CD4-positive, alpha-beta T cell (primary cell): Measurements from ENCODE around the gene MLLT1. TPM values are rescaled to one million over a fixed set of nuclear protein-coding genes. Genes with fewer than 3 reads are reported as not detected.
A peak's percentile ranks its signal among the peaks of the same experiment; 100 is the strongest.

Experiments used
- ATAC-seq: fragments of 200-7000 bp; cut with Tn5 transposase; one replicate; pipeline ENCODE4 v1.10.0; 2022; ENCODE audit warnings: mild to moderate bottlenecking; ENCODE audit not compliant: poor library complexity
- CTCF ChIA-PET: fragments of 350-600 bp; sonication (Branson Sonifier 250); formaldehyde crosslinking; loops from one replicate; lab custom pipeline; 2021; ENCODE audit warnings: antibody characterized with exemption, inconsistent platforms; lab: Charles Lee
- POLR2A ChIA-PET: fragments of 350-600 bp; sonication (Branson Sonifier 250); formaldehyde crosslinking; loops from one replicate; lab custom pipeline; 2021; ENCODE audit warnings: antibody characterized with exemption, inconsistent platforms; lab: Charles Lee
- DNase-seq, 14 experiments: peaks; one replicate each; pipeline ENCODE4 v3.0.0-alpha.2; 2013 to 2020; ENCODE audit warnings: mixed read lengths in 2 of 14
- H3K27ac ChIP-seq, 2 donors: one replicate each; pipeline versions ENCODE4 v1.5.1 to v1.7.0; 2013; ENCODE audit warnings: low read length in 2 of 2, low read depth in 1 of 2, mild to moderate bottlenecking in 1 of 2
- H3K27me3 ChIP-seq, 2 experiments: 1 replicate in 1 of 2; 2 replicates in 1 of 2; pipeline versions ENCODE4 v1.6.1 to v1.7.0; 2013; ENCODE audit warnings: low read length in 2 of 2, control low read depth in 1 of 2, mild to moderate bottlenecking in 1 of 2, moderate library complexity in 1 of 2; ENCODE audit not compliant: insufficient read depth in 2 of 2, control insufficient read depth in 1 of 2
- H3K36me3 ChIP-seq: one replicate; pipeline ENCODE4 v1.6.1; 2013; ENCODE audit warnings: low read length, control low read depth; ENCODE audit not compliant: insufficient read depth
- H3K4me1 ChIP-seq: one replicate; pipeline ENCODE4 v1.6.1; 2013; ENCODE audit warnings: low read length, control low read depth; ENCODE audit not compliant: insufficient read depth
- H3K4me3 ChIP-seq: one replicate; pipeline ENCODE4 v1.5.1; 2013; ENCODE audit warnings: mild to moderate bottlenecking, low read length, moderate library complexity
- H3K9me3 ChIP-seq, 2 experiments: 1 replicate in 1 of 2; 2 replicates in 1 of 2; pipeline versions ENCODE4 v1.6.1 to v1.7.0; 2013; ENCODE audit warnings: low read length in 2 of 2, mild to moderate bottlenecking in 2 of 2, control low read depth in 1 of 2, moderate library complexity in 1 of 2; ENCODE audit not compliant: control insufficient read depth in 1 of 2, insufficient read depth in 1 of 2
- H3K27ac Mint-ChIP-seq: one replicate; pipeline ENCODE4 v1.8.0; 2020; ENCODE audit warnings: mixed read lengths
- H3K27me3 Mint-ChIP-seq: one replicate; pipeline ENCODE4 v1.8.0; 2021; ENCODE audit warnings: mixed read lengths
- H3K36me3 Mint-ChIP-seq: one replicate; pipeline ENCODE4 v1.8.0; 2021; ENCODE audit warnings: low read depth, mixed read lengths
- H3K4me1 Mint-ChIP-seq: one replicate; pipeline ENCODE4 v1.8.0; 2021; ENCODE audit warnings: low read depth, mixed read lengths
- H3K4me3 Mint-ChIP-seq: one replicate; pipeline ENCODE4 v1.8.0; 2020; ENCODE audit warnings: mild to moderate bottlenecking, mixed read lengths
- H3K9me3 Mint-ChIP-seq: one replicate; pipeline ENCODE4 v1.8.0; 2020; ENCODE audit warnings: mixed read lengths
- CTCF ChIP-seq: fragments of 200-600 bp; IDR thresholded peaks from one replicate; pipeline ENCODE4 v1.8.0; 2022; ENCODE audit warnings: antibody characterized with exemption, mild to moderate bottlenecking
- intact Hi-C, 2 experiments: fragments of 100-400 bp; cut with DNase I in 1 of 2; cut with micrococcal nuclease in 1 of 2; formaldehyde crosslinking; loops; one replicate each; pipeline versions ENCODE4 v1.15.1 to v1.9.0; 2023 to 2025; cut with DNase I, micrococcal nuclease
- total RNA-seq, 174 experiments: library from RNA in 2 of 174; stranded (reverse) in 2 of 174; gene quantifications; one replicate each; pipeline ENCODE4 v1.2.3 and lab custom pipeline; 2021 to 2026

The MLLT1 gene
- total RNA-seq, 2 experiments from 2014 or later = 18.3 to 22.1 TPM

DNA sequence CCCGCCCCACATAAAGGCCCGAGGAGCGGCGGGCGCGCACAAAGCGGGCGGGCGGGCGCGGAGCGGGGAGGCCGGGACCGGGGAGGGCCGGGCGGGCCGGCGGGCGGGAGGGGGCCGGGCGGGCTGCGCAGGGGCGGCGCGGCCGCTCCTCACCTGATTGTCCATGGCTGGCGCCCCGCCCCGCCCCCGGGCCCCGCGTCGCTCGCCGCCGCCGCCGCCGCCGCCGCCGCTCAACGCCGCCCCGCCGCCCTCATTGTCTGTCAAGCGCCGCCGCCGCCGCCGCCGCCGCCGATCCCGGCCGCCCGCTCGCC lies 200 bp downstream of the MLLT1 start:
- ATAC-seq (peak; percentile 51), DNase-seq (no peak)
- Mint-ChIP-seq H3K27me3 (no peaks in the 10 kb centered on the region), H3K4me1 (peaks cover 40% of the 10 kb centered on the region), H3K27ac (no peak overlapping the region), H3K4me3 (no peak overlapping the region), H3K9me3 (no peaks in the 10 kb centered on the region), H3K36me3 (no peaks in the 10 kb centered on the region)
- Histone ChIP-seq H3K4me1 (peaks cover 43% of the 10 kb centered on the region), H3K27me3 (no peaks in the 10 kb centered on the region), H3K4me3 (peak overlapping the region; percentile 67), H3K9me3 (no peaks in the 10 kb centered on the region), H3K36me3 (no peaks in the 10 kb centered on the region), H3K27ac (peak overlapping the region in 1 of 2 donors; percentile 54)
- POLR2A ChIA-PET = interaction anchor here (0.6 to 1.0 kb wide), 2 partner anchors 82 to 493 kb away, joined by 4 read pairs; partner anchors contain the start of gene CLPP
- CTCF ChIA-PET = no interaction called here
- no peak for TF ChIP-seq CTCF
- intact Hi-C loops = loop anchor here in 1 of 2 experiments (2.0 kb wide), 1 partner anchor 79 kb away; no protein-coding TSS in a partner anchor

DNA sequence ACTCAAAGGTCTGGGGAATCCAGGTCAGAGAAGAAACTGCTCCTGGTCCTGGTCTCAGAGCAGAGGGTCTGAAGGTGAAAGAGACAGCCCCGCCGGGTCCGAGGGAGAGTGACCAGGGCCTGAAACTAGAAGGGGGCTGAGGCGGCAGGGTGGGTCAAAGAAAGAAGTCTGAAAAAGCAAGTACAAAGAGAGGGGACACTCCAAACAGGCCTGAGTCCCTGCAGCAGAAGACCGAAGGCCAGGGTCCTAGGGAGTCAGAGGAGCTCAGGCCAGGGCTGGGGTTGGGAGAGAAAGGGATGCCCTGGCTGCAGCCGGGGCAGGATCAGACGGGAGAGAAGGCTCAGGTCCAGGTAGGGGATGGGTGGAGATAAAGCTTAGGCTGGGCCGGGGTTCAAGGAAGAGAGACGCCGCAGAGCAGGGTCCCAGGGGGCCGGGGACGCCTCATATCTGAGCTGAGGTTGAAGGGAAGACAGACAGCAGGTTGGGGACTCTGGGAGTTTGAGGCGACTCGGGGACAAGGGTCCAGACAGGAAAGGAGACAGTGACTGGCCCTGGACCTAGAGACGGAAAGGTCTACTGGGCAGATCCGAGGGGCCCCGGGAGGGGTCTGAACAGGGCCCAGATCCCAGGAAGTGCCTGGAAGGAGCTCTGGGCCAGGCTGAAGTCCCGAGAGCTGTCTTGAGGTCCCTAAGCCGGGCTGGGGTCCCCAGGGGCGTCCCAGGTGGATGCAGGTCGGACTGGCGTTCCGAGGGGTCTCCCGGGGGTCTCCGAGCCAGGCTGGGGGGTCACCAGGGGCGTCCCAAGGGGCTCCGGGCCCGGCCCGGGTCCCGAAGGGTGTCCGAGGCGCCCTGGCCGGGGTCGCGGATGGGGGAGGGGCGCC lies 795 bp downstream of the MLLT1 start:
- peaks cover 45% of the 10 kb centered on the region for H3K4me1 ChIP-seq
- H3K27me3 ChIP-seq = no peaks in the 10 kb centered on the region
- H3K4me3 ChIP-seq = peak overlapping the region; percentile 67
- H3K27ac Mint-ChIP-seq = peak overlapping the region; percentile 86
- peaks cover 43% of the 10 kb centered on the region for H3K4me1 Mint-ChIP-seq
- TF ChIP-seq CTCF = no peak
- intact Hi-C loops = loop anchor here in 1 of 2 experiments (2.0 kb wide), 1 partner anchor 78 kb away; no protein-coding TSS in a partner anchor
- no peaks in the 10 kb centered on the region for H3K9me3 ChIP-seq
- peak overlapping the region; percentile 94 for H3K4me3 Mint-ChIP-seq
- no peaks in the 10 kb centered on the region for H3K36me3 Mint-ChIP-seq
- ChIA-PET POLR2A (interaction anchor here (0.6 to 1.0 kb wide), 3 partner anchors 82 to 873 kb away, joined by 4 read pairs; partner anchors contain the start of gene CLPP), CTCF (no interaction called here)
- DNase-seq (peak in 3 of 14 experiments; percentile 4 to 43 (median 25)), ATAC-seq (peak; percentile 4)
- H3K9me3 Mint-ChIP-seq = no peaks in the 10 kb centered on the region
- H3K27me3 Mint-ChIP-seq = no peaks in the 10 kb centered on the region
- H3K27ac ChIP-seq = peak overlapping the region; percentile 54 to 75
- H3K36me3 ChIP-seq = no peaks in the 10 kb centered on the region

GRCh38 chr19:6278051-6278450 lies 1.7 kb downstream of the MLLT1 start:
- CTCF ChIA-PET = no interaction called here
- Histone ChIP-seq H3K36me3 (no peaks in the 10 kb centered on the region), H3K9me3 (no peaks in the 10 kb centered on the region), H3K4me3 (no peak overlapping the region), H3K27ac (peak overlapping the region in 1 of 2 donors; percentile 75), H3K27me3 (no peaks in the 10 kb centered on the region), H3K4me1 (peaks cover 51% of the 10 kb centered on the region)
- intact Hi-C loops = loop anchor here in 1 of 2 experiments (2.0 kb wide), 1 partner anchor 77 kb away; no protein-coding TSS in a partner anchor
- Mint-ChIP-seq H3K27me3 (no peaks in the 10 kb centered on the region), H3K27ac (peak overlapping the region; percentile 86), H3K9me3 (no peaks in the 10 kb centered on the region), H3K4me1 (peaks cover 49% of the 10 kb centered on the region), H3K4me3 (peak overlapping the region; percentile 94), H3K36me3 (no peaks in the 10 kb centered on the region)
- ATAC-seq = no peak
- POLR2A ChIA-PET = interaction anchor here (0.6 kb wide), 1 partner anchor 874 kb away, joined by 4 read pairs; no protein-coding TSS in a partner anchor
- TF ChIP-seq CTCF = no peak
- peak in 2 of 14 experiments; percentile 23 to 44 for DNase-seq
